Measurements from ENCODE around the gene CAPN13.

- no peak for TF ChIP-seq CTCF (IDR thresholded peaks at IDR 0.05)
- no peak for TF ChIP-seq EZH2 (IDR thresholded peaks at IDR 0.05)
- TF ChIP-seq EZH2phosphoT487 (IDR thresholded peaks at IDR 0.05) = no peak
Measured at GRCh38 chr2:30768036-30768686, 39.1 kb downstream of the CAPN13 start.
